RWPE1 (cell line): ENCODE data around the gene ADGRL3.

Experiments
- CTCF ChIA-PET: fragments of 350-600 bp; sonication (Branson Sonifier 250); formaldehyde crosslinking; extraction: SDS; loops from one replicate; lab custom pipeline; 2021; lab: Yijun Ruan, JAX
- POLR2A ChIA-PET: fragments of 400-600 bp; formaldehyde crosslinking; extraction: SDS; loops from one replicate; lab custom pipeline; 2020; ENCODE audit warnings: antibody characterized with exemption; ENCODE audit not compliant: low non-redundant PET; lab: Yijun Ruan, JAX
- DNase-seq: peaks from one replicate; pipeline ENCODE4 v3.0.0; 2012; ENCODE audit warnings: low spot score
- H3K27ac ChIP-seq: fragments of 450-650 bp; 2 replicates; pipeline ENCODE4 v1.5.1; 2017
- TF ChIP-seq, protein P1 (sequence below): fragments of 450-650 bp; conservative IDR thresholded peaks from 2 replicates; pipeline ENCODE4 v1.5.1; 2017; ENCODE audit warnings: low read depth, mild to moderate bottlenecking

The ADGRL3 gene

DNA sequence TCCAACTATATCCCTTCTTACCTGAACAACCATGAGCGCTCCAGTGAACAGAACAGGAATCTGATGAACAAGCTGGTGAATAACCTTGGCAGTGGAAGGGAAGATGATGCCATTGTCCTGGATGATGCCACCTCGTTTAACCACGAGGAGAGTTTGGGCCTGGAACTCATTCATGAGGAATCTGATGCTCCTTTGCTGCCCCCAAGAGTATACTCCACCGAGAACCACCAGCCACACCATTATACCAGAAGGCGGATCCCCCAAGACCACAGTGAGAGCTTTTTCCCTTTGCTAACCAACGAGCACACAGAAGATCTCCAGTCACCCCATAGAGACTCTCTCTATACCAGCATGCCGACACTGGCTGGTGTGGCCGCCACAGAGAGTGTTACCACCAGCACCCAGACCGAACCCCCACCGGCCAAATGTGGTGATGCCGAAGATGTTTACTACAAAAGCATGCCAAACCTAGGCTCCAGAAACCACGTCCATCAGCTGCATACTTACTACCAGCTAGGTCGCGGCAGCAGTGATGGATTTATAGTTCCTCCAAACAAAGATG is 870.2 kb downstream of the ADGRL3 start:
- POLR2A ChIA-PET = no interaction called here
- no peak overlapping the region for H3K27ac ChIP-seq
- TF ChIP-seq, protein P1, sequence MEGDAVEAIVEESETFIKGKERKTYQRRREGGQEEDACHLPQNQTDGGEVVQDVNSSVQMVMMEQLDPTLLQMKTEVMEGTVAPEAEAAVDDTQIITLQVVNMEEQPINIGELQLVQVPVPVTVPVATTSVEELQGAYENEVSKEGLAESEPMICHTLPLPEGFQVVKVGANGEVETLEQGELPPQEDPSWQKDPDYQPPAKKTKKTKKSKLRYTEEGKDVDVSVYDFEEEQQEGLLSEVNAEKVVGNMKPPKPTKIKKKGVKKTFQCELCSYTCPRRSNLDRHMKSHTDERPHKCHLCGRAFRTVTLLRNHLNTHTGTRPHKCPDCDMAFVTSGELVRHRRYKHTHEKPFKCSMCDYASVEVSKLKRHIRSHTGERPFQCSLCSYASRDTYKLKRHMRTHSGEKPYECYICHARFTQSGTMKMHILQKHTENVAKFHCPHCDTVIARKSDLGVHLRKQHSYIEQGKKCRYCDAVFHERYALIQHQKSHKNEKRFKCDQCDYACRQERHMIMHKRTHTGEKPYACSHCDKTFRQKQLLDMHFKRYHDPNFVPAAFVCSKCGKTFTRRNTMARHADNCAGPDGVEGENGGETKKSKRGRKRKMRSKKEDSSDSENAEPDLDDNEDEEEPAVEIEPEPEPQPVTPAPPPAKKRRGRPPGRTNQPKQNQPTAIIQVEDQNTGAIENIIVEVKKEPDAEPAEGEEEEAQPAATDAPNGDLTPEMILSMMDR = no peak
- CTCF ChIA-PET = no interaction called here
- DNase-seq = no peak

GRCh38 chr4:62075089-62075488 is 875.0 kb downstream of the ADGRL3 start:
- POLR2A ChIA-PET = no interaction called here
- TF ChIP-seq, protein P1 = no peak
- DNase-seq = no peak
- CTCF ChIA-PET = no interaction called here
- no peak overlapping the region for H3K27ac ChIP-seq

GRCh38 chr4:62075521-62075920 is 875.4 kb downstream of the ADGRL3 start:
- CTCF ChIA-PET = no interaction called here

DNA sequence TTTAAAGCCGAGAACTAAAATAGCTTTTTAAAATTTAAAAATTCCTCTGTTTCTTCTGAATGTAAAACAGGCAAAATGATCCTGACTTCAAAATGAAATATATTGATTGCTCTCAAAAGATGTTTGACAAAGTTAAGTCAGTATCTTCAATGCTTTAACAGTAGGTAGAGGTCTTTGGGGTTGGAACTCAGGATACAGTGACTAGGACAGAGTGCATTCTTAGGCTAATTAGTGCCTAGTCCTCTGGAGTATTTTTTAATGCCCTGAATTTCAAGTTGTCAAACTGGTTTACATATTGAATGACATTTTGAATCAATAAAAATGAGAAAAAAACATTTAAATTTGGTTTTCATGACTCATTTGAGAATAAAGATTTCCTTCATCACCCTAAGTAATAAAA is 877.3 kb downstream of the ADGRL3 start:
- POLR2A ChIA-PET = no interaction called here
- H3K27ac ChIP-seq = no peak overlapping the region
- TF ChIP-seq, protein P1 = no peak
- CTCF ChIA-PET = no interaction called here
- DNase-seq = no peak

More at GRCh38 chr4:62075521-62075920, 875.4 kb downstream of the ADGRL3 start:
- TF ChIP-seq, protein P1 = no peak
- DNase-seq = no peak
- H3K27ac ChIP-seq = no peak overlapping the region
- POLR2A ChIA-PET = no interaction called here

DNA sequence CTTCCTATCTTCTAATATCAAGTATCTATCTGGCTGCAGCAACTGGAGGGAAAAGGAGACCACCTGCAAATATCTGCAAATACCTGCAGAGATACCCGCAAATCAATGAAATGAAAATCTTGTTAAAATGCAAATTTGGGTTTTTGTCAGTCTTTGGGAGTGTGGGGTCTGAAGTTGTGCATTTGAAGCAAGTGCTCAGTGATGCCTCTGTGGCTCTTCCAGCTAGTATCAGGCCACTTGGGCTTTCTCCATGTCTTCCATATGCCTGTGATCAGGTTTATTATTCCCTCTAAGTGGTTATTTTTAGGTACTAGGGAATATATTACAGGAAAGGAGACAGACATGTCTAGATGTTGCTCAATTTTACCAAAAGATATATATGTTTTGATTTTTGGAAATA is 880.3 kb downstream of the ADGRL3 start:
- no peak overlapping the region for H3K27ac ChIP-seq
- no peak for DNase-seq
- TF ChIP-seq, protein P1 = no peak
- ChIA-PET CTCF (interaction anchor here (0.5 kb wide), 2 partner anchors 10 to 959 kb away, joined by 3 read pairs; no protein-coding TSS in a partner anchor), POLR2A (no interaction called here)

DNA sequence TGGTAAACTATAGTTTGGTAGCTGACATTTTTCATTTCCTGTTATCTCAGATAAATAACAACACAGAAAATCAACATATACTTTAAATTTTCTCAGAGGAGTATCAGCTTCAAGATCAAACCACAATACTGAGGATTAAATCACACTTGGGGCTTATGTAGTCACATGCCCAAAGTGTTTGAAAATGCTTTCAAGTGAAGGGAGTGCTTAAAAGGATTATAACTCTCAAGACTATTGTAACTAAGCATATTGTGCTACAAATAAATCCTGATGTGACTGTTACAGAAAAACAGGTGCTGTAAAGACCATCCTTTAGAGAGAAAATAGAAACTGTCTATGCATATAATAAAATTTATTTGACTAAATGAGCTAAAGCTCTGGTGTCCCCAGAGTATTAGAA is 887.6 kb downstream of the ADGRL3 start:
- POLR2A ChIA-PET = no interaction called here
- CTCF ChIA-PET = no interaction called here
- no peak for DNase-seq
- TF ChIP-seq, protein P1 = no peak
- H3K27ac ChIP-seq = no peak overlapping the region
